ENCODE data around the gene STK33.

The STK33 gene

DNA sequence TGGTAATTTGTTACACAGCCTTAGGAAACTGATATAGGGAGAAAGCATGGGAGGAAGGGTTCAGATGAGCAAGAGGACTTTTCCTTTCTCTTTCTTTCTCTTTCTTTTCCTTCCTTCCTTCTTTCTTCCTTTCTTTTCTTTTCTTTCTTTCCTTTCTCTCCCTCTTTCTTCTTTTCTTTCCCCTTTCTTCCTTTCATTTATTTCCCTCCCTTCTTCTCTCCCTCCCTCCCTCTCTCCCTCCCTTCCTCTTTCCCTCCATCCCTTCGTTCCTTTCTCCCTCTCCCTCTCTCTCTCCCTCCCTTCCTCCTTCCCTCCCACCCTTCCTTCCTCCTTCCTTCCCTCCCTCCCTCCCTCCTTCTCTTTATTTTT is 222.5 kb downstream of the STK33 start:
- no peak for DNase-seq

DNA sequence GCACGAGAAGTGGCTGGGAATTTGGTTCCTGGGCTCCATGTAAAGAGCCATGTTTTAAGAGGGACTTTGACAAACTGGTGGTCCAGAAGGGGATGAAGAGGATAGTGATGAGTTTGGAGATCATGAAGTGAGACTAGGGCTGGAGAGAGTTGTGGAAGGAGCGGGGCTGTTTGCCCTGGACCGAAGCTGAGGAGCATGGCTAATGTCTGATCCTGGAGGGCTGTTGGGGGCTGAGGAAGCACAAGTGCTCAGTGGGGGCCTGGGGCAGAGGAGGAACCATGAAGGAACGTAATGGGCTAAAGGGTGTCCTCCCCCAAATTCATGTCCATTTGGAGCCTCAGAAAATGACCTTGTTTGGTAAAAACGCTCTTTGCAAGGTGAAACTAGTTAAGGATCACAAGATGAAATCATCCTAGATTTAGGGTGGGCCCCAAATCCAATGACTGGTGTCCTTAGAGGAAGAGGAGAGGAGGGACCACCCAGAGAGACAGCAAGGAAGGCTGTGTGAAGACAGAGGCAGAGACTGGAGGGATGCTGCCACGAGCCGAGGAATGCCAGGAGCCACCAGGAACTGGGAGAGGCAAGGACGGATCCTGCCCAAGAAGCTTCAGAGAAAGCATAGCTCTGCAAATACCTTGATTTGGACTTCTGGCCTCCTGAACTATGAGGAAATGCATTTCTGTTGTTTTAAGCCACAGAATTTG is 223.1 kb downstream of the STK33 start:
- no peak for DNase-seq

DNA sequence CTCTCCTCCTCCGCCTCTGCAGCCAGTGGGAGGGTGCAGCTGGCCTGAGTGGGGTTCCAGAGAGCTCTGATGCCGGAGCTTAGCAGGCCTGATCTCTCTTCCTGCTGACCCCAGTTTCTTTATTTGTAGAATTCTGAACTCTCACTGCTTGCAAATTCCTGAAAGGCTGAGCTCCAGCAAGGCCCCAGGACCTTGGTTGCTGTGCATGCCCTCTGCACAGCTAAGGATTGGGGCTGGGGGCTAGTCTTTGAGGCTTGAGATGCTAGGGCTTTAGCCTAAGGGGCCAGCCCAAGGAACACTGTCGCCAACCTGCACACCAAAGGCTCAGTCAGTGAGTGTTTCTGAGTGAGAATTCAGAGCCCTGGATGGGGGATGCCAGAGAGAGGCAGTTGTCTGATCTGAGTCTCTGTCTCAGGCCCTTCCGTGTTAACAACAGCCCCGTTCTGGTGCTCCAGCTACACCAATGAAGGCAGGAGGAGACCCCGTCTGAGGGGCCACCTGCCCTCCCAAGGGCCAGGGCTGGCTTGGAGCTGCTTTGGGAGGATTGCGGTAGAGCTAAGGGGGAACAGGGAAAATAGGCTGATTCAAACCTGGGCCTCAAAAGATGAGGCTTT is 224.3 kb downstream of the STK33 start:
- DNase-seq, result no peak

DNA sequence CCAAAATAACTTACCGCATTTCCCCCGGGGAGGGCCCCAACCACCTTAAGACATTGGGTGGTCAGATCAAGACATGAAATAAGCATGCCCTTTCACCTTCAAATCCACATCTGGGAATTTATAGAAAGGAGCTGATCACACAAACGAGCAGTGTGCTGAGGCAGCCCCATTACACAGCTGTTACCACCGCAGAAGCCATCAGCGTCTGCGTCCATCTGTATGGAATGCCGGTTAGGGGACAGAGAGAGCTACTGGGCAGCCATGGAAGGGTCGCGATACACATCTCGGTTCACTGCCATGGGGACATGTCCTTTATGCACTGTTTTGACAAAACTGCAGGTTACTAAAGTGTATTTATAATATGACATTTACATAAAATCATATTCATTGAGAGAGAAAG is 225.3 kb downstream of the STK33 start:
- DNase-seq, result no peak

DNA sequence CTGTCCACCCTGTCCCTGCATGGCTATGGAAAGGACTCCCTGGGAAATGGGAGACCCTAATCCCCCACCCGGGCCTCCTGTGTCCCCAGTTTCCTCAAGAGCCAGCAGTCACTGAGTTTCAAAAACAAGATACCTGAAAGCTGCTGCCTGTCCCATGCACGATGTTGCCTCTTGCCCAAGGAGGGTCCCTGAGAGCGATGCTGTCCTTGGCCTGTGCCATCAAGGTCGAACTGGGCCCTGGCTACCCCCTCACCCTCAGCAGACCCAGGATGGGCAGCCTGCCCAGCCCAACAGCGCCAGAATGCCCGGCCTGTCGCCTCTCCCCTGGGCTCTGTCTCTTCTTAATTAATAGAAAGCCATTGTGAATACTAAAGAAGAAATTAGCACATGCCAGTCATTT is 225.8 kb downstream of the STK33 start:
- DNase-seq, result no peak

DNA sequence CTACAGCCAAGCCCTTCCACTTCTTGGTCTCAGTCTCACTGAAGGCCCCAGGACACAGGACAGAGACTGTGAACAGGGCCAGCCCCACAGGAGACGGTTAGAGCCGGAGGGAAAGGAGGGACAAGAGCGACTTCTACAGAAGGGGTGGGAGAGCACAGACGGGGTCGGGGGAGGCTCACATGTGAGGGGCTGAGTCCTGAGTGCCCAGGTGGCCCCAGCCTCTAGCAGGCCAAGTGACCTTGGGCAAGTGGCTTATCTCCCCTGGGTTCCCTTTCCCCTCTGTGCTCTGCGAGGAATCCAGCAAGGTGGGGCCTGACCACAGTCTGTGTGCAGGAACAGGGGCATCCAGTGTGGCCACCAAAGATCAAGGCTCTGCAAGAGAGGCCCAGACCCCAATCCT is 227.7 kb downstream of the STK33 start:
- DNase-seq, result no peak

DNA sequence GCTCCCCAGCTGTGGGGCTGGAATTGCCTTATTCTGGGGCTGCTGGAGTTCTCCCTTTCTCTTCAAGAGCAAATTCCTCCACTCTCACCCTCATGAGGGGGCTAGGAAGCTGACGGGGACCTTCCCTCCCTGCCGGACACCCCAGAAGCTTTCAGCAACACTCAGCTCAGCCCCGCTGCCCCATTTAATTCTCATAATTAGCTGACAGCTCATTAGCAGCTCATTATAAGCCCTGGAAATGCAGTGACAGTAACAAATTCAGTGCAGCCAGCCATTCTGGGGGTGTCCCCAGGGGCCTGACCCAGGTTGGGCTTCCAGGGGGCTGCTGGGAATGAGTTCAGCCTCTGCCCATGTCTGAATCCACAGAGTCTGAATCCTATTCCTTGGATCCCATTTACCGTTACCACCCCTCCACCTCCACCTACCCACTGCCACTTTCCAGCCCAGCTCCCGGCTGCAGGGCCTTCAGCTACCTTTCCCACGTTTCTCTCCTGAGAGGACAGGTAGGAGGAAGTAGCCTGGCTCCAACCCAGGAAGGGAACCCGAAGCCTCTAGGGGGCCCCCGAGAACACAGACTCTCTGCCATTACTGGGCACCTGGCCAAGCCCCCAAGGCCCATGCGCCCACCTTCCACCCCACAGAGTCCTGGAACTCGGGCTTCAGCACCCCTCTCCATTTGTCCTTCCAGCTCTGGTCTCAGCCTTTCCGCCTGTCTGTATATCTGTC is 228.6 kb downstream of the STK33 start:
- DNase-seq, result no peak

DNA sequence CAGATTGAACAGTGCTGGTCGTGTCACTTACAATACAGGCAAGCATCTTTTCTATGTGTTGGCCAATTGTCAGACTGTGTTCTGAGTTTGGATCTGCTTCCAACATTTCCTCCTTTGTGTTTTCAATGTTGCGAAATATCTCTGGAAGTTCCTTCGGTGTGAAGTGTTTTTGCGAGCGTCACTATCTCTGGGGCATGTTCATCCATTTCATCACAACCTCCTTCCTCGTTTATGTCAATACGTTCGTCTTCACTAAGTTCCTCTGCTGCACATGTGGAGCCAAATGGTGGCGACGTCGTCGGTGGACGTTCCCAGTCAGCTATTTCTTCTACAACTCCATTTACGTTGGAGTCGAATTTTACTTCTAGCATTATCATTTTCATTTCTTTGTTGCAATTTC is 230.1 kb downstream of the STK33 start:
- DNase-seq, result no peak

DNA sequence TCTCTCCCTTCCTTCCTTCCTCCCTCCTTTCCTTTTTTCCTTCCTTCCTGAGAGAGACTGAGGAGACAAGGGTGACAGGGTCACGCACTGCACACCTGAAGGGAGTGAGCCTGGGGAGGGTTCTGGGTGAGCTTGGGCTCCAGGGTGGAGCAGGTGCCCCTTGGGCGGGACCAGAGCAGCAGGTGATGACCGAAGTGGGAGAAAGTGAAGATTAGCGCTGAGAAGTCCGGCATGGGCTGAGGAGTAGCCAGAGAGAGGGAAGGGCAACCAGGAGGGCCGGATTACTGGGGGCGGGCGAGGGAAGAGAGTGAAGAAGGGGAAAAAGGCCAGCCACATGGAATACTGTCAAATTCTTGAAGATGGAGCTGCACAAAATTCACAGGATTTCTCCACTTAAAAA is 231.1 kb downstream of the STK33 start:
- DNase-seq, result no peak

DNA sequence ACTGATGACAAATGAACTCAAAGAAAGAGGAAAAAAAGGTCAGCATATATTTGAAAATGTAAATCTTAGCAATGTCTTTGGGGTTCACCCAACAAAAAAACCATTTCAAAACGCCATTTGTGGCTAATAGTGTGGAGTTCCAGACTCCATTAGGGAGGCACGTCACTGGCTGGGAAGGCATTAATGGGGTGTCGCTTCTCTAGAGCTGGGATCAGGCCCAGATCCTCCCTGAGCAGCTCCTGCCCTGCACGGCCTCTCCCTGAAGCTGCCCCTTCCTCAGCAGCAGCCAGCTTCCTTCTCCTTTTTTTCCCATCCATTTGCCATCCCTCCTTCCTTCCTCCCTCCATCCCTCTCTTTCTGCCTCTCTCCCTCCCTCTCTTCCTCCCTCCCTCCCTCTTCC is 231.5 kb downstream of the STK33 start:
- DNase-seq, result no peak

DNA sequence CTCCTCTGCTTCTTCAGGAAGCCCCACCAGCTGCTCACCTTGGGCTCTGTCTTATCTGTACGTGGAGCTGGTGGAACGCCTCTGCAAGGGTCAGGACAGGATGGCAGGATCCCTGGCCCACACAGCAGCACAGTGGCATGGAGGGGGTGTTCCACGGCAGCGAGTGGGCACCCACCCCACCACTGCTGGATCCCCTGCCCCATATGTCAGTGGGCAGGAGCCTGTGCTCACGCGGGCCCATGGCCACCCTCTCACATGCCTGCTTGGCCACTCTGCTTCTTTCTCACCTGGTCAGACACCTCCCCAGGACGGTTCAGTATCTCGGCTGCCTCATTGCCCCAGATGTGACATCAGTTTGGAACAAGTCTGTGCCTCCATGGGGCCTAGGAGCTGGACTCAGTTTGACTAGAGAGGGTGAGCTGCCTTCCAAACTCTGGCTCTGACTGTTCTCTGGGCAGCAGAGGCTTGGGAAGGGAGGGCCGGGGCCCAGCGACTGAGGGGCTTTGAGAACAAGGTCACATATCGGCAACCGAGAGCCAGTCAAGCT is 232.3 kb downstream of the STK33 start:
- DNase-seq, result no peak

DNA sequence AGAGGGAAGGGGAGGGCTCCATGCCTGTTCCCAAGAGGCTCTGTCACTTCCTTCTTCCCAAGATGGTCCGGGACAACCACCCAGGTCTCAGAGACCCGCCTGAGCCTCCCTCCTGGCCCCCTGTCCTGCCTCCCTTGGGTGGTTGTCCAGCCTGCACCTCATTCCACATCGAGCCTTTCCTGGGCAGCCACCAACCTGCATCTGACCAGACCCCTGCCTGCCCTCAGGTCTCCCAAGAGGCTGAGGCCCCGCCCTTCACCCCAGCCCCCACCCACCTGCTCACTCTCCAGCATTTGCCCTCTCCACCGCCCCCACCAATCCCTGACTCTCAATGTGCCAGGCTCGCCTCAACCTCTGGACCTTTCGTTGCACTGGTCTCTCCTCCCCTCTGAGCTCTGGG is 232.8 kb downstream of the STK33 start:
- DNase-seq, result no peak

DNA sequence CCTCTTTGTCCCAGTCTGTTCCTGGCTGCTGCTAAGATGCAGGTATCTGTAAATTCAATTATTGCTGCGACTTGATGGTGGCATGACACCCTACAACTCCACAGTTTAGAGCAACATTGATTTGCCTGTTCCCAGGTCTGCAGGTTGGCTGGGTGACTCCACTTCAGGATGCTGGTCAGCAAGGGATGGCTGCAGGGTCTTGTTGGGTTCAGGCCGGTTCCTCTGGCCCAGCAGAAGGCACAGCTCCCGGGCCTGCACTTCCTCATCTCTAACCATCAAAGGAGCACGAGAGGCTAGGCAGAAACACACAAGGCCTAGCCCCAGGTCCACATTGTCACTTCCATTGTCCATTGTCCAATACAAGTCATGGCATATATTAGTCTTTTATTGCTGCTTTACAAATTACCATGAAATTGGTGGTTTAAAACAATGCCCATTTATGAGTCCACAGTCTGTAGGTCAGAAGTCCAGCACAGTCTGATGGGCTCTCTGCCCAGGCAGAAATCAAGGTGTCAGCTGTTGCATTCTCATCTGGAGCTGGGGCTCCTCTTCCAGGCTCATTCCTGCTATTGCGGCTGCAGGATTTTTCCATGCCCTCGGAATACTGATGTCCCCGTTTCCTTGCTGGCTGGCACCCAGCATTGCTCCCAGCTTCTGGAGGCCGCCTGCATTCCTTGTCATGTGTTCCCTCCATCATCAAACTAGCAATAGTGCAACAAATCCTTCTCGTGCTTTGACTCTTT is 233.8 kb downstream of the STK33 start:
- DNase-seq, result no peak

DNA sequence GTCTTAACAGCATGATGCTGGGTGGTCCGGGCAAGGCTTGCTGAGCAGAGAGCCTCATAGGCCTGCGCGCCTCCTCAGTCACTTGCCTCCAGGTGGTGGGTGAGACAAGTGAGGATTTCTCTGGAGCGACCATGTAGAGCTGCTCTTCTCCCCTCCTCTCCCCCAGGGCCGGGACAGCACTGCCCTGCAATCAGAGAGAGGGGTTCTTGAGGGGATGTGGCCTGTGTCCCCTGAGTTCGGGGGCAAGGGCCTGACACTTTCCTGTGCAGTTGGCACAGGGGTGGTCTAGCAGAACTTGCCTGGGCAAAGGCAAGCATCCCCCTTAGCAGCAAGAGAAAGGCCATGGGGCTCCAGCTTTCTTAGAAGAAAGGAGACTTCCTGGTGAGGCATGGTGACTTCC is 234.5 kb downstream of the STK33 start:
- no peak for DNase-seq

DNA sequence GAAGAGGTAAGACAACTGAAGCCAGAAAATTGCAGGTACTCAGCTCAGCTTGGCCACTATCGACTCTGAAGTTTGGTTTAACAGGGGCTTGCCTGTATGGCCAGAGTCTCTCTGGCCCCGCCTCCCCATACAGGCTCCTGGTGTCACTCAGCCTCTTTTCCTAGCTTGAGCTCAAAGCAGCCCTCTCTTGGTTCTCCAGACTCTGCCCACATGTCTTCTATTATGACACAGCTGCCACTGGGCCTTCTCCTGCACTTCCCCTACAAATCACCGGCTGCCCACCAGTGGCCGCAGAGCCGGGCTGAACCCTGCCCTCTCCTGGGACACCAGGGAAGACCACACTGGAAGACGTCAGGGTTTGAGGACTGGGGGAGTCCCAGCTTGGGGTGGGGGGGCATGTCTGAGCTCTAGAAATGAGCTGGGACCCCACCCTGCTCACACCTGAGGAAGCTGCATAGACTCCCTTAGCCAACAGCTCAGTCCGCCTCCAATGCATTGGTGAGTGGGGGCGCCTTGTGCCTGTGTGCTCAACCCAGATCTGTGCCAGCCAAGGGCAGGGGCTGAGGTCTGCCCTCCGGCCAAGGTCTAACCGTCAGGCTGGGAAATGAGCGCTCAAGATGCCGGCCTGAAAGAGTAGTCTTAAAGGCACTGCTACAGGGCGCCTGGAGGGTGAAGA is 236.0 kb downstream of the STK33 start:
- no peak for DNase-seq

DNA sequence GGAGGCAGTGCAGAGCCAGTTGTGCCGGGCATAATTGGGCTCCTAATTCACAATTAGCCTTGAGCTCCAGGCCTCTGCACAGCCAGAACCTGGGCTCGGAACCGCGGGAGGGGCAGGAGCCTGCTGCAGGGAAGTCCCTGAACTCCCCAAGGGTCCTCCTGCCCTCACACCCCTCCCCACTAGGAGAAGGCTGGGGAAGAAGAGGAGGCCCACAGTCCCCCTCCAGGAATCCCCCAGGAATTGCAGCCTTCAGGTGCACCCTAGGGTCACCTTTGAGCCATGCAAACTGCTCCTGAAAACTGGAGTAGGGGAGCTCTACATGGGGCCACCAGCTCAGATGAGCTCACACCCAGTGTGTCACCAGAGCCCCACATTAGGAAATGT is 236.5 kb downstream of the STK33 start:
- no peak for DNase-seq

DNA sequence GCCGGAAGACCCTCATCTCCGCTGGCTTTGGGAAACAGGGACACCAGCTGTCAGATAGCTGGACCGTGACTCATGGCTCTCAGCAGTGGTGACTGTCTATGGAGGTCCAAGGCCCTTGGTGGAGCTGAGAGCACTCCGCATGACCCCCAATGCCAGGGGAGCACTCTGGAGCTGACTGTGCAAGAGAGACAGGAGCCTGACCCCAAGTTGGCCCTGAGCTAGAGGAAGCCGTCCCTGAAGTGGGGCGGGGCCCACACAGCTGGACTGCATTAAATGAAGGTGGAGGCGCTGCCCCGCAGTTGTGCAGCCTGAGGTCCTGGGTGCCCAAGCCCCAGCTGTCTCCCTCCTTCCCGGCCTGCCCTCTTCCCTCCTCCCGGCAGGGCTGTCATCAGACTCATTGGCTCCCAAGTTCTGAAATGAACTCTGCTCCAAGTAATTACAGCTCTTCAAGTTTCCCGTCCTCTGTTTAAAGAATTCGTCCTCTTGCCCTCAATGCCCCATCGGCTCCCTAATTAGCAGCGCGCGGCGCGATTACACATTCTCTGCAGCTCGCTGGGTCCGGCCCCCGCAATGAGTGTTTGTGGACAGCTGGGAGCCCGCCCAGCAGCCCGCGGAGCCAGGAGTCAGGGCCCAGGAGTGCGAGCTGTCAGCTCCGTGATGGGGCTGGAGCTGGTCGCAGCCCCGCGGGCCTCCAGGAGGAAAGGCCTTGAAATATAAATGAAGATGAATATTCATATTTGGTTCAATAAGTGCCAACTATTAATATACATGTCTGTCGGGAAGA is 237.1 kb downstream of the STK33 start:
- no peak for DNase-seq

DNA sequence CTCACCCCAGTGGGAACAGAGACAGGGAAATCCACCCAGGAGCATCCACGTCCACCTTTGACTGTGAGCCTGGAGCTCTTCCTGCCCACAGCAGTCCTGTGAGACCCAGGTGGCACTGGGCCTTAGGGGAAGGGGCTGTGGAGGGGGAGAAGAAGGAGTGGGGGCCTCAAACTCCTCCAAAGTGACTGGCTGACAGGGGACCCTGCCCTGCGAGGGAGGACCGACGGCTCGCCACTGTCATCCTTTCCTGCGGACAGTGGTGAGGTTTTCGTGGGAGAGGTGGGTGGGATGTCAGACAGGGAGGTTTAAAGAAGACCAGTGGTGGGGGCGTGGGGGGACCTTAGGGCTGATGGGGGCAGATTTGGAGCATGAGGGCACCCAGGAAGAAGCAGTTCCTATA is 237.8 kb downstream of the STK33 start:
- no peak for DNase-seq

DNA sequence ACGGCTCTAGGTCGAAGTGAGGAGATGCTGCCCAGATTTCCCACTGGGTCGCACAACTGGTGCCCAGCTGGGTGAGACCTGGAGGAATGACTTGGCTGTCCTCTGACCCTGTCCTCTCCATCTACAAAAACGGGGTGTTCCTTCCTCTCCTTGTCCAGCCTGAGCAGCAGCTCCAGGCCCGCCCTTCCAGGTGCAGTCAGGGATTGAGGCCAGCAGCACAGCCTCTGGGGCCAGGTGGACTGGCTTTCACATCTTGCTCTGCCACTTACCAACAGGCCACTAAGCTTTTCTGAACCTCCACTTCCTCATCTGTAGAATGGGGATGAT is 238.6 kb downstream of the STK33 start:
- DNase-seq, result no peak

DNA sequence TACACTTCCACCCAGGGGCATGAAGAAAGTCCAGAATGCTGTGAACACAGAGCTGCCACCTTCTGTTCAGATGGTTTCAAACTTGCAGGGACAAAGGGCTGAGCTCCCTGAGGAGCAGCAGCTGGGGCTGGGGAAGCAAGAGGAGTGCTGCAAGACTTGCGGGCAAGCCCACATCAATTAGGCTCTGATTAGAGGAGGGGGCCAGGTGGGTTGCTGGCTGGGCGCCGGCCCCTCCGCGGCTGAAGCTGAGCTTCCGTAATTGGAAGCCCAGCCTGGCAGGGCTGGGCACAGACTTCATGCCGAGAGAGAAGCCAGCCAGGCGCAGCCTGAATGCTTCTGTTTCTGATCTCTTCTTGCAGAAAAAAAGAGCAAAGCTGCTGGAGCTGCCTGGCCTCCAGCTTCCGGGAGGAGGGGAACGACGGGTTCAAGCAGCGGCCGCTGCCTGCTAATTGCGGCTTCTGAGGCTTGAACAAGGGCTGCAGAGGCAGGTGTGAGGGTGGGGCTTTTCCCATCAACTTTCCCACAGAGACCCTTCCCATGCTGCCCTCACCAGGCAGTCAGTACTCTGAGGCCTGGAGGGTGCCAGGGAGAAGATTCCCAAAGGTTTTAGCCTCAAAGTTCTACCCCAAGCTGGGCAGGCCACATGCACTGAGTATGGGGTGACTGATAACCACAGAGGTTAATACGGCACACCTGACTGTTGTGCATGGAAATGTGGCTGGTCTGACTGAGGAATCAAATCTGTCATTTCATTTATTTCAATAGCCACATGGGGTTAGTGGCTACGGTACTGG is 239.2 kb downstream of the STK33 start:
- DNase-seq, result no peak

DNA sequence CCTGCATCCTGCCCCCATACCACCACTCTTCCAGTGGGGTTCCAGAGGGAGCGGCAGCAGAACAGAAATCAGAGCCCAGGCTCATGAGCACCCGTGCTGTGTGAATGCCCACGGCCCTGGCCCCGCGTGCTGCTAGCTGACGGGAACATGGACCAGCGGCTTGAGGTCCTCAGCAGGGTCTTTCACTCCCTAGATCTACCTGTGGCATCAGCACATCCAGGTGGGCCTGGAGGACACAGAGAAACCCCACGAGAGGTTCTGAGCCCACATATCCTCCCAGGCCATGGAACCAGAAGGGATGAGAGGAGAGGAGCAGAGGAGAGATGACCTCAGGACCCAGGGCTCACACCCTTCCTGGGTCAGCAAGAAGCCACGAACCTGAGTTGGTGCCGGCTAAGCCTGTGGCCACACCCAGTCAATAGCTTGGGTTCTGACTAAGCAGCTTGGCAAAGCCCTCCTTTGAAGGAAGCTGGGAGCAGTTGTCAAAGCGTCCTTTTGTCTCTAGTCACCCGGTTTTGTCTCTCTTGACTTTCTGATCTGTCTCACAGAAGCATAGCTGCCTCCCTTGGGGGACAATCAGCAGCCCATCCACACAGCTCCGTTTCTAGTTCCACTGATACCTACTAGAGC is 241.0 kb downstream of the STK33 start:
- DNase-seq, result no peak

Measured in activated CD8-positive, alpha-beta memory T cell treated with anti-CD3 and anti-CD28 coated beads for 24 hours (primary cell).